Kidney (tissue), 14 donors: ENCODE results near the gene ASPG. TPM values are rescaled to one million over a fixed set of nuclear protein-coding genes. Genes with fewer than 3 reads are reported as not detected.
A peak's percentile ranks its signal among the peaks of the same experiment; 100 is the strongest.

Experiments used
- DNase-seq, 5 donors: peaks; one replicate each; pipeline ENCODE4 v3.0.0-alpha.2; 2013 to 2020
- FAIRE-seq: peaks from 2 replicates; lab custom pipeline; 2012; peaks lifted over from hg19 to GRCh38; lab: Jason Lieb, UNC
- H3K27ac ChIP-seq, 2 donors: one replicate each; pipeline ENCODE4 v1.7.0; 2013; ENCODE audit warnings: low read depth in 2 of 2, low read length in 2 of 2, inconsistent platforms in 1 of 2
- H3K27me3 ChIP-seq: one replicate; pipeline ENCODE4 v1.7.1; 2013; ENCODE audit warnings: low read length, inconsistent platforms; ENCODE audit not compliant: control insufficient read depth, insufficient read depth
- H3K36me3 ChIP-seq, 3 donors: one replicate each; pipeline versions ENCODE4 v1.7.0 to v1.7.1; 2013; ENCODE audit warnings: low read length in 3 of 3, control low read depth in 1 of 3, inconsistent platforms in 1 of 3; ENCODE audit not compliant: insufficient read depth in 3 of 3, control insufficient read depth in 2 of 3
- H3K4me1 ChIP-seq, 3 donors: one replicate each; pipeline versions ENCODE4 v1.7.0 to v1.7.1; 2013; ENCODE audit warnings: low read length in 3 of 3, inconsistent platforms in 1 of 3, low read depth in 1 of 3; ENCODE audit not compliant: control insufficient read depth in 2 of 3, insufficient read depth in 2 of 3
- H3K4me3 ChIP-seq, 3 donors: one replicate each; pipeline versions ENCODE4 v1.7.0 to v1.8.1; 2013; ENCODE audit warnings: low read length in 3 of 3, control low read depth in 1 of 3, inconsistent platforms in 1 of 3
- H3K9ac ChIP-seq, 3 donors: one replicate each; pipeline versions ENCODE4 v1.7.0 to v1.7.1; 2013; ENCODE audit warnings: low read length in 3 of 3, control low read depth in 1 of 3, inconsistent platforms in 1 of 3
- H3K9me3 ChIP-seq, 3 donors: one replicate each; pipeline versions ENCODE4 v1.7.0 to v1.7.1; 2013; ENCODE audit warnings: low read length in 3 of 3, control low read depth in 1 of 3, inconsistent platforms in 1 of 3; ENCODE audit not compliant: control insufficient read depth in 2 of 3, insufficient read depth in 1 of 3
- CTCF ChIP-seq: IDR thresholded peaks from 3 replicates; pipeline ENCODE4 v1.5.1; 2012; ENCODE audit warnings: mild to moderate bottlenecking, moderate library complexity, borderline replicate concordance; ENCODE audit not compliant: insufficient read depth; ENCODE audit errors: extremely low read depth
- intact Hi-C: fragments of 100-400 bp; cut with DNase I; formaldehyde crosslinking; loops from one replicate; pipeline ENCODE4 v1.11.1; 2022
- polyA plus RNA-seq: library from polyadenylated mRNA; stranded (reverse); fragments of 350-450 nt; fragmentation: Illumina TruSeq; extraction: RNeasy Lipid Tissue Mini Kit (QIAGEN cat#74804); gene quantifications from one replicate; pipeline ENCODE4 v1.2.3, GENCODE V29; 2014; ENCODE audit warnings: low read depth, low replicate concordance; ENCODE audit not compliant: insufficient read depth
- total RNA-seq: library from RNA; stranded (reverse); fragmentation: NEBNext Ultra II Directional; extraction: Animal tissue kit (Norgen Biotek cat#: 25700); gene quantifications from one replicate; pipeline ENCODE4 v1.2.1, GENCODE V29; 2021
- donor health status: control.
- donor health status: control.
- donor health status: control.
- donor health status: control.
- donor health status: control.
- donor health status: DM: yes; HTN: yes; CAD: no.
- donor health status: Normal renal cell carcinoma (clear cell type).

ASPG gene
- total and polyA plus RNA-seq, 2 donors from 2014 or later = 2.5 to 58.1 TPM

- no peak for FAIRE-seq
- no peaks in the 10 kb centered on the region for H3K9me3 ChIP-seq
- TF ChIP-seq CTCF = no peak
- intact Hi-C loops = loop anchor here (5.0 kb wide), 1 partner anchor 426 kb away; no protein-coding TSS in a partner anchor
- H3K9ac ChIP-seq = no peak overlapping the region
- no peak overlapping the region for H3K4me3 ChIP-seq
- DNase-seq = peak in 2 of 5 donors; percentile 62 to 75
- no peak overlapping the region for H3K27ac ChIP-seq
- H3K4me1 ChIP-seq = peaks cover 0 to 5% (median 0%) of the 10 kb centered on the region in 3 donors
- peaks cover 15% of the 10 kb centered on the region for H3K27me3 ChIP-seq
- H3K36me3 ChIP-seq = no peaks in the 10 kb centered on the region
These were observed 51.2 kb downstream of the ASPG start for GRCh38 chr14:104136472-104137296.

- intact Hi-C loops = loop anchor here (5.0 kb wide), 1 partner anchor 425 kb away; no protein-coding TSS in a partner anchor
- peak overlapping the region in 1 of 3 donors; percentile 25 for H3K4me3 ChIP-seq
- H3K27me3 ChIP-seq = peaks cover 13% of the 10 kb centered on the region
- H3K36me3 ChIP-seq = no peaks in the 10 kb centered on the region
- H3K9ac ChIP-seq = no peak overlapping the region
- DNase-seq (peak in 4 of 5 donors; percentile 49 to 90 (median 79)), FAIRE-seq (no peak)
- peak overlapping the region in 1 of 2 donors; percentile 37 for H3K27ac ChIP-seq
- no peaks in the 10 kb centered on the region for H3K9me3 ChIP-seq
- peaks cover 0 to 5% (median 0%) of the 10 kb centered on the region in 3 donors for H3K4me1 ChIP-seq
- TF ChIP-seq CTCF = peak; percentile 92
These were observed 52.0 kb downstream of the ASPG start for GRCh38 chr14:104137297-104138097.

- Histone ChIP-seq H3K9me3 (no peaks in the 10 kb centered on the region), H3K4me3 (peak within 1 kb of the TSS in 2 of 3 donors; percentile 25 to 30), H3K36me3 (no peaks in the 10 kb centered on the region), H3K9ac (no peak within 1 kb of the TSS), H3K4me1 (peaks cover 0 to 5% (median 0%) of the 10 kb centered on the region in 3 donors), H3K27me3 (peaks cover 13% of the 10 kb centered on the region), H3K27ac (peak within 1 kb of the TSS in 1 of 2 donors; percentile 37)
- intact Hi-C loops = loop anchor here (5.0 kb wide), 1 partner anchor 424 kb away; no protein-coding TSS in a partner anchor
- no peak for FAIRE-seq
- TF ChIP-seq CTCF = no peak
- DNase-seq = peak in 3 of 5 donors; percentile 61 to 87 (median 80)
These were observed 52.7 kb downstream of the ASPG start, which contains the start of gene KIF26A for GRCh38 chr14:104138098-104138717. KIF26A (plus strand) TSS chr14:104138587; CDS start chr14:104138723, 136 bp downstream.
